Measurements from ENCODE around the gene ARL2. TPM values are rescaled to one million over a fixed set of nuclear protein-coding genes. Genes with fewer than 3 reads are reported as not detected.

The ARL2 gene
- total RNA-seq, 1 experiment from 2014 or later = 107 TPM

- peak overlapping the region; percentile 67 for H3K4me3 ChIP-seq (ENCODE audit: low read length)
- POLR2A ChIA-PET (ENCODE audit: unreplicated experiment) = interaction anchor here (0.6 kb wide), 1 partner anchor 103 kb away, joined by 4 read pairs; no protein-coding TSS in a partner anchor
- TSS peak; percentile 62 for BruUV-seq (replicated peaks)
- no peaks in the 10 kb centered on the region for H3F3A ChIP-seq (ENCODE audit: low read length, unreplicated experiment)
- H3K4me2 ChIP-seq (ENCODE audit: low read length) = peak overlapping the region; percentile 89
- H3K9me3 ChIP-seq (ENCODE audit: low read length) = no peaks in the 10 kb centered on the region
- H3K27ac ChIP-seq (ENCODE audit: low read length) = 0 out of 2 replicates have a peak overlapping the region, but pooled peaks have one; percentile 66
- H4K20me1 ChIP-seq (ENCODE audit: low read length) = no peaks in the 10 kb centered on the region
- no peaks in the 10 kb centered on the region for H3K27me3 ChIP-seq (ENCODE audit: low read length)
- no peak for TF ChIP-seq CTCF (conservative IDR thresholded peaks at IDR 0.05; ENCODE audit: low read depth, low read length)
- no peak for TF ChIP-seq EZH2 (IDR thresholded peaks at IDR 0.05; ENCODE audit: low read length, unreplicated experiment)
- TF ChIP-seq EZH2phosphoT487 (IDR thresholded peaks at IDR 0.05; ENCODE audit: borderline replicate concordance, low read length) = no peak
- H3K9me2 ChIP-seq (replicated peaks; ENCODE audit: low read length) = no peaks in the 10 kb centered on the region
- H3K36me3 ChIP-seq (ENCODE audit: low read depth, low read length) = no peaks in the 10 kb centered on the region
- CTCF ChIA-PET = no interaction called here
- peaks cover 10% of the 10 kb centered on the region for H3K4me1 ChIP-seq (ENCODE audit: insufficient read depth, low read length)
- intact Hi-C loops (cut with micrococcal nuclease) = loop anchor here (1.0 kb wide), 4 partner anchors 13 to 110 kb away; partner anchors contain the start of genes ATG2A and PPP2R5B
- ATAC-seq (peak; percentile 21), DNase-seq (no peak)
- H3K9ac ChIP-seq (ENCODE audit: low read length) = peak overlapping the region; percentile 52; the same call in 1 of the 2 replicates
- no peaks in the 10 kb centered on the region for H3K79me2 ChIP-seq (ENCODE audit: low read length)
- peak overlapping the region; percentile 74 for H2AFZ ChIP-seq (ENCODE audit: low read length)
Observed at GRCh38 chr11:65026810-65027209, 12.8 kb downstream of the ARL2 start.

DNA sequence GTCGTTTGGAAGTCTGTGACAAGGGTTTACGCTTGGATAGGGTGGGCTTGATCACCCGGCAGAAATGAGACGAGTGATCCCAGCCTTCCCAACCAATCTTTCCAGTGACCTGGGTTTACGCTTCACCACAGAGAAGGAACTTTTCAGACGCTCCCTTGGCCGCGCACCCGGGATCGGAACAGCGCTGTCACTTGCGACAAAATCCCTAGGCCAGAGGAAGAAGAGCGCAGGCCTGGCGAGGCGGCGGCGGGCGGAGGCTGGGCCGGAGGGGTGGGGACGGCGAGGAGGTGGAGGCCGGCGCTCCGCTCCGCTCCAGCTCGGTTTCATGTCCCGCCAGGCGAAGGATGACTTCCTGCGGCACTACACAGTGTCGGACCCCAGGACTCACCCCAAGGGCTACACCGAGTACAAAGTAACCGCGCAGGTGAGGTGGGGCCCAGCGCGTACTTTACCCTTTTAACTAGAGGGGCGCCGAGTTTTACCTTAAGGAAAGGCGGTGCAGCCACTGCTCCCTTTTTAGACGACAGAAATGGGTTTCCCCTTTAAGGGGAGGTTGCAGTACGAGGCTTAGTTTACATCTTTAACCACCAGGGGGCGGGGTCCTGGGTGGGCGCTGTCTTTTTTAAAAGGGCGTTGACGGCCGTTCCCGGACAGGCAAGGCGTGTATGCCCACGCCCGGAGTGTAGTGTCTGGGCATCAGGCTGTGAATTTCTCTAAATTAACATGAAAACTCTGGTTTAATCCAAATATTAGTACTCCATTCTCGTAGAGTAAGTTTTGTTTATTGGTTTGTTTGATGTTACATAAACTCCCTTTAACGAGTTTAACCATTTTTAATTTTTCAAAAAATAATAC, 13.5 kb downstream of the ARL2 start, which contains the start of gene SNX15:
Gene SNX15 (plus strand): TSS at position 227 of the 855 bp plus-strand sequence. CDS start 99 bp downstream, at position 326.
- ATAC-seq (peak; percentile 95), DNase-seq (peak; percentile 99)
- Histone ChIP-seq H2AFZ (ENCODE audit: low read length) (peak within 1 kb of the TSS; percentile 74), H3K9me3 (ENCODE audit: low read length) (no peaks in the 10 kb centered on the region), H3K4me2 (ENCODE audit: low read length) (peak within 1 kb of the TSS; percentile 89), H3K36me3 (ENCODE audit: low read depth, low read length) (no peaks in the 10 kb centered on the region; the same call in 1 of the 2 replicates), H3K27me3 (ENCODE audit: low read length) (no peaks in the 10 kb centered on the region), H4K20me1 (ENCODE audit: low read length) (no peaks in the 10 kb centered on the region), H3F3A (ENCODE audit: low read length, unreplicated experiment) (no peaks in the 10 kb centered on the region), H3K4me1 (ENCODE audit: insufficient read depth, low read length) (peaks cover 10% of the 10 kb centered on the region), H3K9ac (ENCODE audit: low read length) (peak within 1 kb of the TSS; percentile 52), H3K9me2 (replicated peaks; ENCODE audit: low read length) (no peaks in the 10 kb centered on the region), H3K4me3 (ENCODE audit: low read length) (peak within 1 kb of the TSS; percentile 67), H3K27ac (ENCODE audit: low read length) (peak within 1 kb of the TSS; percentile 66), H3K79me2 (ENCODE audit: low read length) (no peaks in the 10 kb centered on the region)
- POLR2A ChIA-PET (ENCODE audit: unreplicated experiment) = no interaction called here
- no peak for TF ChIP-seq EZH2phosphoT487 (IDR thresholded peaks at IDR 0.05; ENCODE audit: borderline replicate concordance, low read length)
- TF ChIP-seq CTCF (conservative IDR thresholded peaks at IDR 0.05; ENCODE audit: low read depth, low read length) = peak; percentile 56
- TF ChIP-seq EZH2 (IDR thresholded peaks at IDR 0.05; ENCODE audit: low read length, unreplicated experiment) = no peak
- TSS peak; percentile 78 for BruUV-seq (replicated peaks)
- CTCF ChIA-PET = no interaction called here
- intact Hi-C loops (cut with micrococcal nuclease) = loop anchor here (1.0 kb wide), 4 partner anchors 13 to 110 kb away; partner anchors contain the start of genes ATG2A and PPP2R5B

Data from PC-3 (cell line).